ENCODE measurements around the gene TFAP2D.
A peak's percentile ranks its signal among the peaks of the same experiment; 100 is the strongest.

The TFAP2D gene

GRCh38 chr6:50720623-50721022, 7.3 kb downstream of the TFAP2D start:
- DNase-seq (ENCODE audit: low read depth) = no peak

- no peak for DNase-seq (ENCODE audit: low read depth)
Observed at GRCh38 chr6:50721978-50722377, 8.7 kb downstream of the TFAP2D start.

- no peak for DNase-seq (ENCODE audit: low read depth)
Observed at GRCh38 chr6:50722829-50723554, 9.7 kb downstream of the TFAP2D start.

DNA sequence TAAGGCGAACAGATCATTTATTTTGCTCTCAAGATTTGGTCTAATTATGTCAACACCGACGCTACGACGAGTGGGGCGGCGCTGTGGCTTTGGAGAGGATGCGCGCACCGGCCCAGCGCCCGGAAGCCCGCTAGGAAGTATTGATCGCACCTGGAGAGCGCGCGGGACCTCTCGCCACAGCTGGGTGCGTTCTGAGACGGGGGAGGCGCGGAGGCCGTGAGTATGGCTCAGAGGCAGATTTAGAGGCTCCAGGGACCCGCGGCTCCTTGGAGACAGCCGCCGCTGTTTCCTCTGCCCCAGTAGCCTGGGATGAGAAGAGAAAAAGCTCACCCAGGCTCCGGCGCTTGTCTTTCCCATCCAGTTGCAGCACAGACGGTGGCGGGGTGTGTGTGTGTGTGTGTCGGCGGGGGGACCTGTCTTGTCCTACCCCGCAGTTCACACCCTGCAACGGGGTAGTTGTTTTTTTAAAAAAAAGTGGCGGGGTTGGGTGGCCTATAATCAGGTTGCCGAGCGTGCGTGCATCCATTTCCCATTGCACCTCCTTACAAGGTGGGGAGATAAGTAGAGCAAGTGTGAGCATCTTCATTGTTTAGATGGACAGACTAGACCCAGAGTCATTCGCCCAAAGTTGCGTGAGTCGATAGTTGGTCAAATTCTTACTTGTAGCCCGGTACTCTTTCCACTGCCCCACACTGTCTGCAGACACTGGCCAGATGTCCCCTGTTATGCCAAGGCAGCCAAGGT, 11.2 kb downstream of the TFAP2D start:
- DNase-seq (ENCODE audit: low read depth) = no peak

- no peak for DNase-seq (ENCODE audit: low read depth)
Observed at GRCh38 chr6:50734488-50734887, 21.2 kb downstream of the TFAP2D start.

- no peak for DNase-seq (ENCODE audit: low read depth)
Observed at GRCh38 chr6:50742161-50742560, 28.8 kb downstream of the TFAP2D start.

- DNase-seq (ENCODE audit: low read depth) = no peak
Observed at GRCh38 chr6:50744976-50745375, 31.6 kb downstream of the TFAP2D start.

DNA sequence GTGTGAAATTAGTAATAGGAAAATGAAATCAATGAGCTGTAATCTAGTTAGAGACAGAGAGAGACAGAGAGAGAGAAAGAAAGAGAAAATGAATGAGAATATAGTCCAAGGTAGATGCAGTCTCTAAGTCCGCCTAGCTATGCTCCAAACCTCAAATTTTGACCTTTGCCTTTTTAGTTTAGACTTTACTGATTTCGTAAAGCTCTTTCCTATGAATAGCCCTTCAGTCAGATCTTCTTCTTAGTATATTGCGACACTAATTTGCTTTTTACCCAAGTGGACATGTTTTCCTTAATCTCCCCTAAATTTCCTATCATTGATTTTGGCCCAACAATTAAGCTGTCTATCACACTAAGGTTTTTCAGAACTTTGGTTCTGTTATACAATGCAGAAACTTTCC, 49.5 kb downstream of the TFAP2D start:
- DNase-seq (ENCODE audit: low read depth) = no peak

GRCh38 chr6:50778696-50779095, 65.4 kb downstream of the TFAP2D start:
- no peak for DNase-seq (ENCODE audit: low read depth)

GRCh38 chr6:50780382-50780781, 67.1 kb downstream of the TFAP2D start:
- DNase-seq (ENCODE audit: low read depth) = no peak

DNA sequence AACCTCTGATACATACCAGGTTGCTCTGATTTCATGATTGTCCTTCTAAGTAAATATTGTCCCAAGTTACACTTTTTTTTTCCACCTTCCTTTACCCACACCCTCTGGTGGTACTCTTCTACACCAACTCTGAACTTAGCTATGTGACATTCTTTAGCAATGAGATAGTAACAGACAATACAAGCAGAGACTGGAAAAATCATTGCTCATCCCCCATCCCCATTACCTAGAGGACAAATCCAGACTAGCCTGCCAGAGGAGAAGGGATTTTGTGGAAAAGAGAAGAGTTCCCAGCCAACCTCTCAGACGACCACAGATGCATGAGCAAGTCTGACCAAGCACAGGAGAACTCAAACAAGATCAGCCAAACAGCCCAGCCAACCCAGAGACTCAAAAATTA, 72.6 kb downstream of the TFAP2D start:
- no peak for DNase-seq (ENCODE audit: low read depth)

- DNase-seq (ENCODE audit: low read depth) = peak; percentile 33
Observed at GRCh38 chr6:50791900-50792508, 78.7 kb downstream of the TFAP2D start.

DNA sequence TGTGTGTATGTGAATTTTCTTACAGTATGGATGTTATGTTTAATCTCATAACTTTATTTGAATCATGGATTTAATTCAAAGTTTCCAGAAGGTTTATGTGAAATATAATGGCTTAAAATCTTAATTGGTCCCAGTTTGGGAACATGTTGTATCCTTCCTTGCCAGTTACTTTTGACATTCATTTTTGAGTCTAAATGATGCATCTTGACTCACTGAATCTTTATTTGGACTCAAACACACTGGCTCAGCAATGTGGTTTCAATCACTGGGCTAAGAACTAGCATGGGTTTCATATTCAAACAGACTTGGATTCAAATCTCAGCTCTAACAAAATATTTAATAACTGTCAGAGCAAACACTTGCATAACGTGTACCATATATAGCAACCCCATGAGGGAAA, 79.4 kb downstream of the TFAP2D start:
- no peak for DNase-seq (ENCODE audit: low read depth)

DNA sequence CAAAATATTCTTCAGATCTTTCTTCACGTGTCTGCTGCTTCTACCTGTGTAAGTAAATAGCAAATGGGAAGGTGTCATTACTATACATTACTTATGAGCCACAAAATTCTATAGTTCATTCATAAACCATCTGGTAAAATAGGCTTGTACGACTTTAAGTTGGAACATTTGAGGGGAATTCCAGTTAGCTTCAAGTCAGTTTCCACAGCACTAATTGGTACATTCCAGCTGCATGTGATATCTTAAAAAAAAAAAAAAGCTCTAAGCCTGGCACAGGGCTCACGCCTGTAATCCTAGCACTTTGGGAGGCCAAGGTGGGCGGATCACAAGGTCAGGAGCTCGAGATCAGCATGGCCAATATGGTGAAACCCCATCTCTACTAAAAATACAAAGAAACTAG, 82.2 kb downstream of the TFAP2D start:
- DNase-seq (ENCODE audit: low read depth) = no peak

DNA sequence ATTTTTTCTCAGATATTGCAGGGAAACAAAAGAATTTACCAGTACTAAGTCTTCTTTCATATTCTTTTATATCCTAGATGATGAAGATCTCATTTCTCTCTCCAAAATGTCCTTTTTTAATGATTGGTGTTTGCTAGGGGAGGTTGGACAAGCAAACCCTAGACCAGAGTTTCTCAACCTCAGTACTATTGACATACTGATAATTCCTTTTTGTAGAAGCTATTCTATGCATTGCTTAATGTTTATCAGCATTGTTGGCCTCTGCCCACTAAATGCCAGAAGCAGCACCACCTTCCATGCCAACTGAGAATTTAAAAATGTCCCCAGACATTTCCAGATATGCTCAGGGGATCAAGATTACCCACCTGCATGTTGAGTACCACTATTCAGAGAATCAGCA, 91.0 kb downstream of the TFAP2D start:
- no peak for DNase-seq (ENCODE audit: low read depth)

GRCh38 chr6:50807035-50807434, 93.7 kb downstream of the TFAP2D start:
- DNase-seq (ENCODE audit: low read depth) = no peak

GRCh38 chr6:50815436-50816114, 102.2 kb downstream of the TFAP2D start:
- peak; percentile 8 for DNase-seq (ENCODE audit: low read depth)

DNA sequence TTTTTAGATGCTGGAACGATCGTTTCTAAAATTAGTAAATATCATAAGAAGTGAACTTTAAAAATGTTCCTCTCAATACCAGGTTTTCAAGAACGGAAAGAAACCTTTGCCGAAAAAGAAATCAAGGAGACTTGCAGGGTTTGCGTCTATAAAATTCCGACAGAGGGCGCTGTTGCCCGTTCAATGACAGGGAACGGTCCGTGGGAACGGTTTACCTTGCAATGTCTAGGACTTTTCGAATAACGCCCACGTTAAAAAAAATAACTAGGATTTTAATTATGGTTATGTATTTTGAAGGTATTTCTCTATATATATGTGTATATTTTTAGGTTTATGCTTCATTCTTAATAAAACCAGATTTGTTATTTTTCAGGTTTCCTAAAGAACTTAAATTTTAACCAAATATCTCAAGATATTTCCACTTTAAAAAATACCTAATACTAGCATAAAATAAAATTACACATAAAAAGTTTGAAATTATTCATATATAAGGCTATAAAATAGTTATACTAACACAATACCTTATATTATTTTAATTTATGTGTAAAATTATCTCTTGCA, 102.9 kb downstream of the TFAP2D start:
- DNase-seq (ENCODE audit: low read depth) = peak; percentile 60

- DNase-seq (ENCODE audit: low read depth) = no peak
Observed at GRCh38 chr6:50816947-50817645, 103.8 kb downstream of the TFAP2D start.

DNA sequence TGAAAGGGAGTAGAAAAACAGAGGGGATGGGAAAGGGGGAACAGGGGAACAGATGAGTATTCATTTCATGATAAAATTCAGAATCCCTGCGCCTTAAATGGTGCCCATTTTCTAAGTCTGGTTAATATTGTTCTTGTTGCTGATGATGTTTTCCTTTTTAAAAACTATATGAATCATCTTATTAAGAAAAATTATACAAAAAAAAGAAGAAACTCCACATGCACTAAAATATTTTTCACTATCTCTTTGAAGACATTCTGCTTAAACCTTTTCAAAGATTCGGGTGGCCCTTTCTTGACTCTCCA, 104.3 kb downstream of the TFAP2D start:
- DNase-seq (ENCODE audit: low read depth) = no peak

DNA sequence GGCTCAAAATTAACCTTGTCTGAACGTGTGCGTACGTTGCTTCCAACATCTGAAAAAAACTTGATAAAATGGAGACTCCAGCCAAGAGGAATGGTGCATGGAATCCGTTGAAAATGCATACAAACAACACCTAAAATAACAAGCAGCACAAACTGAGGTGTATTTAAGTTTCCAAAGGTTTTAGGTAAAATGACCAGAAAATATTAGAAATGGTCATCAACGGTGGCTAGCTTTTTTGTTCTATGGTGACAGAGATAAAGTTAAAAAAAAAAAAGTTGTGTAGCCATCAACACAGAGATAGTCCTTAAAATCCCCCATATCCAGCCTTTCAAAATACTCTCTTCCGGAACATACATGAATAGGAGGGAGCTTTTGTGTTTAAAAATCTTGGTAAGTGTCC, 104.7 kb downstream of the TFAP2D start:
- DNase-seq (ENCODE audit: low read depth) = no peak

DNA sequence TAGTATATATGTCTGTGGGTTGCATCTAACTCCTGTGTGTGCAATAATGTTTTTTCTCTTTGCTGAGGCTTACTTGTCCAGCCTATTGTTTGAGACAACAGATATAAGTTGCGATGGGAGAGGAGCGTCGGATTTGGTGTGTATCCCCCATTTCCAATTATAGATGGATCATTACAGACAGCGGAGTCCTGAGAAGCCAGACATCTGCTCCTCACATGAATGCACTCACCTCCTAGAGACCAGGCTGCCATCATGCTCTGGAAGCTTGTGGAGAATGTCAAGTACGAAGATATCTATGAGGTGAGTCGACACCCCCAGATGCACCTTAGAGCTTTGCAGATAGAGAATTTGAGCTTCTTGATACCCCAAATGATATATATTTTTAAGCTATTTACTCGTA, 105.3 kb downstream of the TFAP2D start, which contains the start of gene TFAP2B:
TFAP2B (plus strand) TSS at position 199 of the 400 bp plus-strand sequence; CDS start at position 220, 21 bp downstream.
- no peak for DNase-seq (ENCODE audit: low read depth)

All from EH (cell line).